Measurements from ENCODE around the gene MTNR1A.

Gene MTNR1A

GRCh38 chr4:186487726-186488125 lies 67.6 kb downstream of the MTNR1A start:
- Histone ChIP-seq H3K4me1 (ENCODE audit: control insufficient read depth, insufficient read depth, low read length) (no peaks in the 10 kb centered on the region), H3K27ac (ENCODE audit: extremely low read depth, low read depth, low read length) (no peak overlapping the region), H3K4me3 (ENCODE audit: low read depth, low read length) (no peak overlapping the region), H3K36me3 (ENCODE audit: control insufficient read depth in 2 of 2, insufficient read depth in 1 of 2, low read length in 2 of 2) (no peaks in the 10 kb centered on the region), H3K9me3 (ENCODE audit: control insufficient read depth, insufficient read depth, low read depth, low read length) (no peaks in the 10 kb centered on the region)
- ChIA-PET CTCF (no interaction called here), POLR2A (no interaction called here)
- no peak for TF ChIP-seq GLIS1 (tag by site-specific recombination; IDR thresholded peaks at IDR 0.05)
- no peak for TF ChIP-seq ZNF830 (tag by site-specific recombination; IDR thresholded peaks at IDR 0.05; ENCODE audit: low read depth)
- no peak for TF ChIP-seq ZSCAN4 (tag by site-specific recombination; IDR thresholded peaks at IDR 0.05)
- no peak for TF ChIP-seq ZNF707 (tag by site-specific recombination; IDR thresholded peaks at IDR 0.05)
- TF ChIP-seq GLIS2 (tag by site-specific recombination; IDR thresholded peaks at IDR 0.05) = no peak
- TF ChIP-seq ZNF394 (tag by site-specific recombination; IDR thresholded peaks at IDR 0.05; ENCODE audit: borderline replicate concordance) = no peak
- no peak for TF ChIP-seq ZNF585B (tag by site-specific recombination; IDR thresholded peaks at IDR 0.05)

GRCh38 chr4:186486172-186486571 lies 69.2 kb downstream of the MTNR1A start:
- ChIA-PET POLR2A (no interaction called here), CTCF (no interaction called here)
- H3K27ac ChIP-seq (ENCODE audit: extremely low read depth, low read depth, low read length) = no peak overlapping the region
- H3K36me3 ChIP-seq (ENCODE audit: control insufficient read depth in 2 of 2, insufficient read depth in 1 of 2, low read length in 2 of 2) = no peaks in the 10 kb centered on the region
- no peaks in the 10 kb centered on the region for H3K9me3 ChIP-seq (ENCODE audit: control insufficient read depth, insufficient read depth, low read depth, low read length)
- TF ChIP-seq ZNF768 (tag by site-specific recombination; IDR thresholded peaks at IDR 0.05) (no peak), ZBTB21 (tag by site-specific recombination; IDR thresholded peaks at IDR 0.05) (no peak), ZNF510 (tag by site-specific recombination; IDR thresholded peaks at IDR 0.05; ENCODE audit: insufficient replicate concordance) (no peak), ZBTB10 (tag by site-specific recombination; IDR thresholded peaks at IDR 0.05) (no peak), ZNF549 (tag by site-specific recombination; IDR thresholded peaks at IDR 0.05) (no peak), ZNF174 (tag by site-specific recombination; IDR thresholded peaks at IDR 0.05) (no peak), ZEB2 (tag by site-specific recombination; IDR thresholded peaks at IDR 0.05) (no peak), ZNF398 (tag by site-specific recombination; IDR thresholded peaks at IDR 0.05) (no peak), ZNF138 (tag by site-specific recombination; IDR thresholded peaks at IDR 0.05; ENCODE audit: borderline replicate concordance) (no peak), AEBP2 (tag by site-specific recombination; IDR thresholded peaks at IDR 0.05; ENCODE audit: borderline replicate concordance) (no peak), ZNF133 (tag by site-specific recombination; IDR thresholded peaks at IDR 0.05) (no peak)
- no peaks in the 10 kb centered on the region for H3K4me1 ChIP-seq (ENCODE audit: control insufficient read depth, insufficient read depth, low read length)
- H3K4me3 ChIP-seq (ENCODE audit: low read depth, low read length) = no peak overlapping the region
